ENCODE results near the gene PRRT4. TPM values are rescaled to one million over a fixed set of nuclear protein-coding genes. Genes with fewer than 3 reads are reported as not detected.

The PRRT4 gene
- total and polyA plus RNA-seq, 9 of the 15 experiments (the other 6 are each of a cell fraction or from before 2014, with no cell fraction given): not detected

GRCh38 chr7:128350708-128351295 is 10.7 kb downstream of the PRRT4 start (continued):
- no peak for TF ChIP-seq CREB3L1 (IDR thresholded peaks at IDR 0.05; ENCODE audit: borderline replicate concordance, low read depth)
- no peak for TF ChIP-seq PREB (CRISPR knock-in tag; IDR thresholded peaks at IDR 0.05)
- no peak for TF ChIP-seq FOSL1 (tag; conservative IDR thresholded peaks at IDR 0.05)
- TF ChIP-seq GATAD2A (IDR thresholded peaks at IDR 0.05): no peak
- no peak for TF ChIP-seq FOXP1 (CRISPR knock-in tag; IDR thresholded peaks at IDR 0.05)

GRCh38 chr7:128349466-128349825 is 12.0 kb downstream of the PRRT4 start:
- intact Hi-C loops (cut with micrococcal nuclease): no loop called here
- Histone ChIP-seq H2AFZ (ENCODE audit: low read depth, low read length) (no peak overlapping the region), H3K4me3 (no peak overlapping the region), H3K9me1 (ENCODE audit: control insufficient read depth, insufficient read depth, low read length) (peaks cover 3% of the 10 kb centered on the region), H3K27me3 (ENCODE audit: control insufficient read depth in 2 of 2, insufficient read depth in 2 of 2, low read length in 2 of 2) (peaks cover 2 to 25% of the 10 kb centered on the region in 2 experiments; a peak in 2 of 5 replicates), H4K20me1 (replicated peaks; ENCODE audit: control insufficient read depth, insufficient read depth, low read length) (no peaks in the 10 kb centered on the region), H3K79me2 (ENCODE audit: control insufficient read depth, insufficient read depth, low read length) (no peaks in the 10 kb centered on the region), H3K9ac (ENCODE audit: insufficient read depth in 1 of 2, low read depth in 2 of 2, low read length in 2 of 2) (no peak overlapping the region), H3K36me3 (ENCODE audit: control insufficient read depth, insufficient read depth, low read length) (no peaks in the 10 kb centered on the region), H3K4me1 (replicated peaks in 1 of 2; ENCODE audit: control insufficient read depth in 2 of 2, insufficient read depth in 2 of 2, low read length in 2 of 2) (peaks cover 12 to 20% of the 10 kb centered on the region in 2 experiments), H3K4me2 (ENCODE audit: insufficient read depth, low read length) (no peak overlapping the region), H3K9me3 (replicated peaks; ENCODE audit: control insufficient read depth, insufficient read depth, low read depth, low read length) (no peaks in the 10 kb centered on the region; the same call in 1 of the 2 replicates), H3K27ac (ENCODE audit: extremely low read depth, low read depth, low read length) (no peak overlapping the region)
- ChIA-PET POLR2A (interaction anchor here (0.6 to 1.3 kb wide), 4 partner anchors 24 to 95 kb away, joined by 3 read pairs; no protein-coding TSS in a partner anchor), CTCF (ENCODE audit: low intra/inter-chr PET ratio) (interaction anchor here (4.4 kb wide), 1 partner anchor 39 kb away, joined by 81 read pairs; no protein-coding TSS in a partner anchor)
- WGBS (ENCODE audit: insufficient coverage, low coverage, missing lambda C conversion rate): 1% methylated on average over 4 of the region's 4 CpGs
- FAIRE-seq: no peak
- no peak for DNase-seq (ENCODE audit: extremely low read depth in 1 of 4, low spot score in 3 of 4)
- no TSS peak for BruUV-seq (replicated peaks)
- in situ Hi-C loops (cut with MboI): loop anchor here (5.0 kb wide), 1 partner anchor 33 kb away; no protein-coding TSS in a partner anchor
- ATAC-seq: no peak
- TF ChIP-seq STAT5A (IDR thresholded peaks at IDR 0.05; ENCODE audit: borderline replicate concordance, low read length): no peak
- no peak for TF ChIP-seq ZNF830 (CRISPR knock-in tag; IDR thresholded peaks at IDR 0.05)
- TF ChIP-seq NR1H2 (CRISPR knock-in tag; IDR thresholded peaks at IDR 0.05): no peak
- TF ChIP-seq ZNF583 (CRISPR knock-in tag; IDR thresholded peaks at IDR 0.05): no peak
- no peak for TF ChIP-seq SUPT5H (IDR thresholded peaks at IDR 0.05)
- no peak for TF ChIP-seq TEAD2 (tag; IDR thresholded peaks at IDR 0.05)
- no peak for TF ChIP-seq NCOA6 (IDR thresholded peaks at IDR 0.05)
- TF ChIP-seq POLR2A (conservative IDR thresholded peaks at IDR 0.05): no peak
- TF ChIP-seq HDAC2 (IDR thresholded peaks at IDR 0.05): no peak
- no peak for TF ChIP-seq MTA2 (IDR thresholded peaks at IDR 0.05; ENCODE audit: low read depth)
- no peak for TF ChIP-seq HMGN3 (IDR thresholded peaks at IDR 0.05; ENCODE audit: borderline replicate concordance, extremely low read depth, insufficient read length, low read depth, low read length)
- TF ChIP-seq DMBX1 (CRISPR knock-in tag; IDR thresholded peaks at IDR 0.05; ENCODE audit: borderline replicate concordance): no peak
- no peak for TF ChIP-seq MBD1 (CRISPR knock-in tag; IDR thresholded peaks at IDR 0.05)
- TF ChIP-seq ZNF263 (CRISPR knock-in tag; IDR thresholded peaks at IDR 0.05; ENCODE audit: borderline replicate concordance): no peak

All from K562 (cell line).